Measurements from ENCODE around the gene RSPO3. TPM values are rescaled to one million over a fixed set of nuclear protein-coding genes. Genes with fewer than 3 reads are reported as not detected.

RSPO3 gene
- total RNA-seq, 1 experiment from 2014 or later = not detected

DNA sequence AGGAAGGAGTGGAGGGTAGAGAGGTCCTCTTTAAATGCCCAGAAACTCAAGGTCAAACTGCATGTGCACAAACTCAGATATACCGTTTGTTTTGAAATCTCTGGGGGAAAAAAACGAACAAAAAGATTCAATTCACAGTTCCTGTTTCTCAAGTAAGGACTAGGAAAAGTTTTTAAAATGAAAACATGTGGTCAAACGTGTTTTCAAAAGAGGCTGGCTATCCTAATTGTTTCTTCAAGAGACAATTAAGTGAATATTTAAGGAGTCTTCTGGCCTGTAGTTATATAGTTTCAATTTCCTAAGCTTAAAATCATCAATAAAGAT is 3.1 kb downstream of the RSPO3 start:
- Histone ChIP-seq H3K27me3 (ENCODE audit: low read length) (peaks cover 50% of the 10 kb centered on the region), H3K9me3 (ENCODE audit: low read length) (no peaks in the 10 kb centered on the region), H3K9me2 (replicated peaks; ENCODE audit: low read length) (no peaks in the 10 kb centered on the region), H3K36me3 (ENCODE audit: low read depth, low read length) (no peaks in the 10 kb centered on the region), H3K4me2 (ENCODE audit: low read length) (no peak overlapping the region), H3K27ac (ENCODE audit: low read length) (no peak overlapping the region), H3K79me2 (ENCODE audit: low read length) (no peaks in the 10 kb centered on the region), H3K9ac (ENCODE audit: low read length) (no peak overlapping the region), H4K20me1 (ENCODE audit: low read length) (no peaks in the 10 kb centered on the region), H3F3A (ENCODE audit: low read length, unreplicated experiment) (no peaks in the 10 kb centered on the region), H2AFZ (ENCODE audit: low read length) (no peak overlapping the region), H3K4me3 (ENCODE audit: low read length) (no peak overlapping the region), H3K4me1 (ENCODE audit: insufficient read depth, low read length) (no peaks in the 10 kb centered on the region; the same call in 1 of the 2 replicates)
- DNase-seq (no peak), ATAC-seq (no peak)
- intact Hi-C loops (cut with micrococcal nuclease) = loop anchor here (1.0 to 10.0 kb wide), 4 partner anchors 317 to 1087 kb away; partner anchors contain the start of gene CENPW
- POLR2A ChIA-PET (ENCODE audit: unreplicated experiment) = no interaction called here
- TF ChIP-seq EZH2 (IDR thresholded peaks at IDR 0.05; ENCODE audit: low read length, unreplicated experiment) (no peak), EZH2phosphoT487 (IDR thresholded peaks at IDR 0.05; ENCODE audit: borderline replicate concordance, low read length) (no peak), CTCF (conservative IDR thresholded peaks at IDR 0.05; ENCODE audit: low read depth, low read length) (no peak)
- BruUV-seq (replicated peaks) = no TSS peak
- CTCF ChIA-PET = no interaction called here

DNA sequence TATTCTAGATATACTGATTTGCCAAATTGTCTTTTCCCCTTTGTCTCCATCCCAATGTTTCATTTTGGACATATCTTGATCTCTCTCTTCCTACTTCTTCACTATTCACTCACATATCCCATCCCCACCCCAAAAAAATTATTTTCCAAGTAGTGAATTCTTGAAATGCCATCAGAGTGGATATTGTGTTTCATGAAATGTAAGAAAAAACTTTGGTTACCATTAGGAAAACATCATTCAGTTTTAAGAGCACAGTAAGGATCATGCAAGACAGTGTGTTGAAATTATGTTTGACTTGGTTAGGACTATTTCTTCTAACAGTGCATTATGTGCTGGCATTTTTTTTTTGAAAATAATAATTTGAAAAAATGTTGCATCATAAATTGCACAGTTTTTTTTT is 5.7 kb downstream of the RSPO3 start:
- ChIA-PET POLR2A (ENCODE audit: unreplicated experiment) (no interaction called here), CTCF (no interaction called here)
- no peak overlapping the region for H2AFZ ChIP-seq (ENCODE audit: low read length)
- intact Hi-C loops (cut with micrococcal nuclease) = loop anchor here (5.0 to 10.0 kb wide), 3 partner anchors 467 to 1089 kb away; partner anchors contain the start of gene CENPW
- TF ChIP-seq EZH2 (IDR thresholded peaks at IDR 0.05; ENCODE audit: low read length, unreplicated experiment) = no peak
- no peak for TF ChIP-seq EZH2phosphoT487 (IDR thresholded peaks at IDR 0.05; ENCODE audit: borderline replicate concordance, low read length)
- TF ChIP-seq CTCF (conservative IDR thresholded peaks at IDR 0.05; ENCODE audit: low read depth, low read length) = no peak
- H3K79me2 ChIP-seq (ENCODE audit: low read length) = no peaks in the 10 kb centered on the region
- H3K4me1 ChIP-seq (ENCODE audit: insufficient read depth, low read length) = no peaks in the 10 kb centered on the region; the same call in 1 of the 2 replicates
- H3K9me2 ChIP-seq (replicated peaks; ENCODE audit: low read length) = no peaks in the 10 kb centered on the region
- DNase-seq (no peak), ATAC-seq (no peak)
- no peaks in the 10 kb centered on the region for H4K20me1 ChIP-seq (ENCODE audit: low read length)
- H3K9me3 ChIP-seq (ENCODE audit: low read length) = no peaks in the 10 kb centered on the region
- no peaks in the 10 kb centered on the region for H3F3A ChIP-seq (ENCODE audit: low read length, unreplicated experiment)
- no TSS peak for BruUV-seq (replicated peaks)
- H3K36me3 ChIP-seq (ENCODE audit: low read depth, low read length) = no peaks in the 10 kb centered on the region
- no peak overlapping the region for H3K4me2 ChIP-seq (ENCODE audit: low read length)
- no peak overlapping the region for H3K27ac ChIP-seq (ENCODE audit: low read length)
- peaks cover 28% of the 10 kb centered on the region for H3K27me3 ChIP-seq (ENCODE audit: low read length)
- H3K4me3 ChIP-seq (ENCODE audit: low read length) = no peak overlapping the region
- no peak overlapping the region for H3K9ac ChIP-seq (ENCODE audit: low read length)

DNA sequence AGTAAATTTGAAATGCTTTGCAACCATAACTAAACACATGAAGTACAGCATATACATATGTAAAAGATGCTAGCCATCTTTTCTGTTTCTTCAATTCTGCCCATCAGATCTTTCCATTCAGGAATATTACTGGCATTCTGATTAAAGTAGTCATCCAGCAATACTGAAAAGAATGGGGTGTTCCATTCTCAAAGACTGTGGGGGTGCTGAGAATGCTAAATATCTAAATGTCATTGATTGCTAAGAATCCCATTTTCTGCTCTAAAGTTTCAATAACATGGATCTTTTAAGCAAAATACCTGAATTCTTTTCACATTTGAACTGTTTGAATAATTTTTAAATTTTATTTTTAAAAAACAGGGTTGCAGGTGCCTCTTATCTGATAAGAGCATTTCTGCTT is 6.2 kb downstream of the RSPO3 start:
- Histone ChIP-seq H3K4me1 (ENCODE audit: insufficient read depth, low read length) (no peaks in the 10 kb centered on the region; the same call in 1 of the 2 replicates), H3K79me2 (ENCODE audit: low read length) (no peaks in the 10 kb centered on the region), H3K27ac (ENCODE audit: low read length) (no peak overlapping the region), H3K9me2 (replicated peaks; ENCODE audit: low read length) (no peaks in the 10 kb centered on the region), H3K36me3 (ENCODE audit: low read depth, low read length) (no peaks in the 10 kb centered on the region), H3K9me3 (ENCODE audit: low read length) (no peaks in the 10 kb centered on the region), H3K9ac (ENCODE audit: low read length) (no peak overlapping the region), H4K20me1 (ENCODE audit: low read length) (no peaks in the 10 kb centered on the region), H3F3A (ENCODE audit: low read length, unreplicated experiment) (no peaks in the 10 kb centered on the region), H3K27me3 (ENCODE audit: low read length) (peaks cover 23% of the 10 kb centered on the region), H2AFZ (ENCODE audit: low read length) (no peak overlapping the region), H3K4me2 (ENCODE audit: low read length) (no peak overlapping the region), H3K4me3 (ENCODE audit: low read length) (no peak overlapping the region)
- TF ChIP-seq CTCF (conservative IDR thresholded peaks at IDR 0.05; ENCODE audit: low read depth, low read length) (no peak), EZH2phosphoT487 (IDR thresholded peaks at IDR 0.05; ENCODE audit: borderline replicate concordance, low read length) (no peak), EZH2 (IDR thresholded peaks at IDR 0.05; ENCODE audit: low read length, unreplicated experiment) (no peak)
- no peak for DNase-seq
- intact Hi-C loops (cut with micrococcal nuclease) = loop anchor here (5.0 to 10.0 kb wide), 3 partner anchors 467 to 1090 kb away; partner anchors contain the start of gene CENPW
- no TSS peak for BruUV-seq (replicated peaks)
- CTCF ChIA-PET = no interaction called here
- no peak for ATAC-seq
- POLR2A ChIA-PET (ENCODE audit: unreplicated experiment) = no interaction called here

Data from PC-3 (cell line).